ENCODE measurements around the gene CROT. TPM values are rescaled to one million over a fixed set of nuclear protein-coding genes. Genes with fewer than 3 reads are reported as not detected.

Gene CROT, protein sequence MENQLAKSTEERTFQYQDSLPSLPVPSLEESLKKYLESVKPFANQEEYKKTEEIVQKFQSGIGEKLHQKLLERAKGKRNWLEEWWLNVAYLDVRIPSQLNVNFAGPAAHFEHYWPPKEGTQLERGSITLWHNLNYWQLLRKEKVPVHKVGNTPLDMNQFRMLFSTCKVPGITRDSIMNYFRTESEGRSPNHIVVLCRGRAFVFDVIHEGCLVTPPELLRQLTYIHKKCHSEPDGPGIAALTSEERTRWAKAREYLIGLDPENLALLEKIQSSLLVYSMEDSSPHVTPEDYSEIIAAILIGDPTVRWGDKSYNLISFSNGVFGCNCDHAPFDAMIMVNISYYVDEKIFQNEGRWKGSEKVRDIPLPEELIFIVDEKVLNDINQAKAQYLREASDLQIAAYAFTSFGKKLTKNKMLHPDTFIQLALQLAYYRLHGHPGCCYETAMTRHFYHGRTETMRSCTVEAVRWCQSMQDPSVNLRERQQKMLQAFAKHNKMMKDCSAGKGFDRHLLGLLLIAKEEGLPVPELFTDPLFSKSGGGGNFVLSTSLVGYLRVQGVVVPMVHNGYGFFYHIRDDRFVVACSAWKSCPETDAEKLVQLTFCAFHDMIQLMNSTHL
- 2.6 and 4.4 TPM in 2 replicates for total RNA-seq (2014; rRNA removed; shearing (Covaris generic))

DNA sequence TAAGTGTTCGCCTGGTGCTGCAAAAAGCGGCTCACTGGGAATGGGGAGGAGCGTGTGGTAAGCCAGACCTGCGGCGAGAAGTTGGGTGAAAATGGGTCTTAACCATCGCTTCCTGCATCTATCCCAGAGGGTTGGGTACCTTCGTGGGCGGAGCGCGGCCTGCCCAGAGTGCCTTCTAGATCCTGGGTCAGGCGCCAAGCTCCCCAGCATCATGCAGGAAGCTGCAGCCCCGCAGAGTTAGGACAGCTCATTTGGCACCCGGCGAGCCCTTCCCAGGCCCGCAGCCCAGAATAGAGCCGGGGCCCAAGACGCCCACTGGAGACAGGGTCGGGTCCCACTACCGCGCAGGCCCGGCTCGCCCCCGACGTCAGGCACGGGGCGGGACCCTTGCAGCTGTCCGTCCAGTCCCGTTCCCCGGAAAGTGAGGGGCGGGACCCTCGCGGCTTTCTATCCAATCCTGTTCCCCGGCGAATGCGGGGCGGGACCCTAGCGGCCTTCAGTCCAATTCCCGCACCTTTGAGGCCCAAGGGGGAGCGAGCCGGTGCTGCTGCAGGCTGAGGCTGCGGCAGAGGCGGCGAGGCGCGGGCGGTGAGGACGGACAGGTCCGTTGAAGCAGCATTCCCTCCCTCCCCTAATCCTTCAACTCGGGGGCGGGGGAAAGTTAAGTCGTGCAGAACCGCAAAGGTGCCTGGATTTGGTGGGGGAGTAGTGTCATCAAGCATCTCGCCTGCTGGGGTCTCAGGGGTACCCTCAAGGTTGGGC lies at the start of gene CROT:
Gene CROT (plus strand): TSS at position 499 of the 762 bp plus-strand sequence. CDS start 3,405 bp downstream, outside the sequence.
- DNase-seq (ENCODE audit: low spot score) = peak; percentile 96

DNA sequence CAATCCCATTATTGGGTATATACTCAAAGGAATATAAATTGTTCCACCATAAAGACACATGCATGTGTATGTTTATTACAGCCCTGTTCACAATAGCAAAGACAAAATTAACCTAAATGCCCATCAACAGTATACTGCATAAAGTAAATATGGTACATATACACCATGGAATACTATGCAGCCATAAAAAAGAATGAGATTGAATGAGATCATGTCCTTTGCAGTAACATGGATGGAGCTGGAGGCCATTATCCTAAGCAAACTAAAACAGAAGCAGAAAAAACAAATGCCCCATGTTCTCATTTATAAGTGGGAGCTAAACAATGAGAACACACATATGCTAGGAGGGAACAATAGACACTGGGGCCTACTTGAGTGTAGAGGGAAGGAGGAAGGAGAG lies 44.7 kb upstream of the CROT start:
- DNase-seq (ENCODE audit: low spot score) = no peak

DNA sequence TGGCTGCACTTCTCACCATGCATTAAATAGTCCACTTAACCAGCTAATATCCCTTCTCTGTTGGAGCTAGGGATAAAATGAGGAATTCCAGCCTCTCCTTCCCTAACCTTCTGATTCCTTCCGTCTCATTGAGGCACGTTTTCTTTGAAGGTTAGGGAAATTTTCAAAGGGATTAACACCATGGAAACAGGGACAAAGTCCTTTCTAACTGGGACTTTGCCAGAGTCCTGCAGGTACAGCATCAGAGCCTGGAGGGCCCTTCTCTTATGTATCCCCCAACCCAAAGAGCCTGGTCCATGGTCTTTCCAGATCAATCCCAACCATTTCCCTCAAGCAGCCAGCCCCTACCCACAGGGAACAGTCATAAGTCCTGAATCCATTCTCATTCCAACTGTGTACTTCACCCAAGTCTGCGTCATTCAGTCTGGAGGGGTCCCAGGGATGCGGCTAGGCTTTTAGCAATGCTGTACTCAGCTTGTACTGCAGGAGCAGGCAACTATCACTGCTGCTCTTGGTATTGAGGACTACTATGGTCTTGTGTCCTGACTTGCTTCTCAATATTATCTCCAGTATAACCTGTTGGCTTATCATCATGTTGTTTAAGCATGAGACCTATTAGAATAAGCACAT lies 34.6 kb upstream of the CROT start:
- DNase-seq (ENCODE audit: low spot score) = no peak

DNA sequence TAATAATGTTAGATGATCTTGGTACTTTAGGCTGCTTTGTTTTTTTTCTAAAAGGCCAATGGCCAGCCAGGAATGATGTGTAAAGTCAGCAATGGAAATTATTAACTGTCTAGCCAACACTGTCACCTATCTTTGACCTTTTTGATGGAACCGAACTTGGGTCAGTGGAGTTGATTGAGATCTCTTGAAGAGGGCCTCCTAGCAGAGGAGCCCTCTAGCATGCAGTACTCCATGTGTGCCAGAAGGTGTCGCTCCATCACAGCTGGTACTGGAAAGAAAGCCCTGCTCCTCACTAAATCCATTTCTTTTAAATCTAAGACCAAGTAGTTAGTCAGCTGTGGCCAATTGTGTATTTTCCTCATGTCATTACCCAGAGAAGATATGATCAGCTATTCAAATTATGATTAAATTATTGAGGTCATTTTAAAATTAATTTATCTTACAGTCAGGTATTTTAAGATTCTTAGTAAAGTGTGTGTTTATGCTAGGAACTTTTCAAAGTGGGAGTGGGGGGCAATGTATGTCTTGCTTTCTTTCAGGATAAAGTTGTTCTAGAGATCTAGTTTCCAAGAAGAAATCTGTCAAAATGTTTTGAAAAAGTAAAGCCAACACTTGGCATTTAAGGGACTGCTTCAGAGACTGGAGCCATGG lies 33.1 kb upstream of the CROT start:
- peak; percentile 83 for DNase-seq (ENCODE audit: low spot score)

DNA sequence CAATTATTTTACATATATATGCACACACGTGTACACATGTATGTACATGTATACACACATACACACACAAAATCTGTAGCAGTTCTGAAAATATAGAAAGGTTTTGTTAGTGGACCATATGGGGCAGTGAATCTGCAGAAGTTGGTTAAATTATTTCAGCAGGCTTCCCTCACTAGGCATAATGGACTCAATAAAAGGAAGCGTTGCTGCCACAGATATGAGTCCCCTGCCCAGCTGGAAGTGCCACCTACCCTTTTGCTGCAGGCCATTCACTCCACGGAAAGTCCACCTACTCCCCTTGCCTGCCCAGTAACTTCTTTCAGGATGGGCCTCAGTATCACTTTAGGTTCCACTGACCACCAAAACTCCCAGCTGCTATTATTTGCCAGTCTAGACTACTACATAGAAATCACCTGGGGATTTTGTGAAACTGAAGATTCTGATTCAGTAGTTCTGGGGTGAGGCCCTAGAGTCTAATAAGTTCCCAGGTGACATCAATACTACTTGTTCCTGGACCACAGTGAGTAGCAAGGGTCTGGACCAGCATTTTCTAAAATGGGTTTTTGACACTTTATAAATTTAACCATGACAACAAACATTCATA lies 29.3 kb upstream of the CROT start:
- DNase-seq (ENCODE audit: low spot score) = no peak

DNA sequence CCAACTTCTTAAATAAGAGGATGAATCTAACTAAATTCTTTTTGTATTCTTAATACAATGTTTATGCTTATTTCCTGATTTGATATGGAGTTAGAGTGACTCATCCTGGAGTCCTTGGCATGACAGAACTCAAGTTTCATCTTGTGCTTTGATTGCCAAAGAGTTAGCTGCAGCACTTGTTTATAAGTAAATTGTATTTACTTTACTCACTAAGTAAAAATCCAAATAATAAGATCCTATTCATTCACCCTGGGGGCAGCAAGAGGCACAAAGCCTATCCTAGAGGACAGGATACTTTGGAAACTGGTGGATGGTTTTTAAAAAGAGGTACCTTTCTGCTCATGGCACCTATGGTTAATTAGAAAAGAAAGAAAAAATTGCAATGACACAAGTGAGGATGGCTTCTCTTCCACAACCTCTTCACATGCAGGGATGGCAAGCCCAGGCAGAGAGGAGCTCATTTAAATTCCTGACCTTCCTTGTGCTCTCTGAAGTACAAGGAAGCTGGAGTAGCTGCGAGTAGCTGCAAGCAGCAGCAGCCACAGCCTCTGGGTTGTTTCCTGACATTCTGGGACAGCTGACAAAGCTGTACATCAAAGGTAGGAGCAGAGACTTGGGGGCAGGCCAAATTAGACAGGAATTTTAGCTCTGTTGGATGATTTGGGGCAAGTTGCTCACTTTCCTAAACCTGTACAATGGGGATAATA lies 28.5 kb upstream of the CROT start:
- DNase-seq (ENCODE audit: low spot score) = peak; percentile 24

DNA sequence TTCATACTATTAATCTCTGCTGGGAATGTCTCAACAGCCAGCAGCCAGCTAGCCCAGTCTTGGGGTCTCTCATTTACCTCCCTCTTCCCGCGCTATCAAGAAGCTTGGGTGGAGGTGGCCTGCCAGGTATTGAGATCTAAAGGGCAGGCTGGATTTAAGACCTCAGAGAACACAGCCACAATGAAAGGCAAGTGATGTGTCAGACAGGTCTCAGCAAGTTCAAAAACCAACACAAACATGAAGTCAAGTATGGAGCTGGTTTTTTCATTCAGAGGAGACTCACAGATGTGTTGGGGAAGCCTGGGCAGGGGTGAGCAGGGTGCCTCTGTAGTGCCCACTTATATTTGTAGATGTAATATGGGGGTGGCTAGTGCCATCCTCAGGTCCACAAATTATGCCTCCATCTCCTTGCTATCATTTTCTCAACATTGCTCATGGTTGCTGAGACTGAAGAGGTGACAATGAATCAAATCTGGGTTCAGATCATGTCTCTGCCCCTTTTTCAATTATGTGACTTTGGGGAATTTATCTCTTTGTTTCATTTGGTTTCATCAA lies 27.7 kb upstream of the CROT start:
- no peak for DNase-seq (ENCODE audit: low spot score)

DNA sequence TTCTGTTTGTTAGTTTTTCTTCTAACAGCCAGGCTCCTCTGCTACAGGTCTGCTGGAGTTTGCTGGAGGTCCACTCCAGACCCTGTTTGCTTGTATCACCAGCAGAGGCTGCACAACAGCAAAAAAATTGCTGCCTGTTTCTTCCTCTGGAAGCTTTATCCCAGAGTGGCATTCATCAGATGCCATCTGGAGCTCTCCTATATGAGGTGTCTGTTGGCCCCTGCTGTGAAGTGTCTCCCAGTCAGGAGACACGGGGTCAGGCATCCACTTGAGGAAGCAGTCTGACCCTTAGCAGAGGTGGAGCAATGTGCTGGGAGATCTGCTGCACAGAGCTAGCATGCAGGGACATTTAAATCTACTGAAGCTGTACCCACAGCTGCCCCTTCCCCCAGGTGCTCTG lies 26.7 kb upstream of the CROT start:
- DNase-seq (ENCODE audit: low spot score) = no peak

DNA sequence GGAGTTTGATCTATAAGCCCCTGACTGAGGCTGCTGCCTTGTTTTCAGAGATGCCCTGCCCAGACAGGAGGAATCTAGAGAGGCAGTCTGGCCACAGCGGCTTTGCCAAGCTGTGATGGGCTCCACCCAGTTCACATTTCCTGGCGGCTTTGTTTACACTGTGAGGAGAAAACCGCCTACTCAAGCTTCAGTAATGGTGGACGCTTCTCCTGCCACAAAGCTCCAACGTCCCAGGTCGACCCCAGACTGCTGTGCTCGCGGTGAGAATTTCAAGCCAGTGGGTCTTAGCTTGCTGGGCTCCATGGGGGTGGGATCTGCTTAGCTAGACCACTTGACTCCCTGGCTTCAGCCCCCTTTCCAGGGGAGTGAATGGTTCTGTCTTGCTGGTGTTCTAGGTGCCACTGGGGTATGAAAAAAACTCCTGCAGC lies 26.3 kb upstream of the CROT start:
- DNase-seq (ENCODE audit: low spot score) = peak; percentile 90

DNA sequence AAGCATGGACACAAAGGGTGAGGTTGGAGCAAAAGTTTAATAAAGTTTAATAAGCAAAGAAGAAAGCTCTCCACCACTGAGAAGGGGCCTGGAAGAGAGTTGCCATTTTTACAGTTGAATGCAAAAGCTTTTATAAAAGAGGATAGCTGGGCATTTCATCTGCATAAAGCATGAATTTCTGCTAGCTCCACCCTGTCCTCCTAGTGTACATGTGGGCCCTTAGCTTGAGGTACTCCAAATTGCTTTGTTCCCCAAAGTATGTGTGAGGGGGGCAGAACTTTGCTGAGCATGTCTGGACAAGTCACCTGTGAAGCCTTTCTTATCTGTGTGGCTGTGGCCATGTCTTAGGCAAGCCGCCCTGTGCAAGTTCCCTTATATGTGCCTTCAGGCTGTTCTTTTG lies 22.6 kb upstream of the CROT start:
- DNase-seq (ENCODE audit: low spot score) = no peak

DNA sequence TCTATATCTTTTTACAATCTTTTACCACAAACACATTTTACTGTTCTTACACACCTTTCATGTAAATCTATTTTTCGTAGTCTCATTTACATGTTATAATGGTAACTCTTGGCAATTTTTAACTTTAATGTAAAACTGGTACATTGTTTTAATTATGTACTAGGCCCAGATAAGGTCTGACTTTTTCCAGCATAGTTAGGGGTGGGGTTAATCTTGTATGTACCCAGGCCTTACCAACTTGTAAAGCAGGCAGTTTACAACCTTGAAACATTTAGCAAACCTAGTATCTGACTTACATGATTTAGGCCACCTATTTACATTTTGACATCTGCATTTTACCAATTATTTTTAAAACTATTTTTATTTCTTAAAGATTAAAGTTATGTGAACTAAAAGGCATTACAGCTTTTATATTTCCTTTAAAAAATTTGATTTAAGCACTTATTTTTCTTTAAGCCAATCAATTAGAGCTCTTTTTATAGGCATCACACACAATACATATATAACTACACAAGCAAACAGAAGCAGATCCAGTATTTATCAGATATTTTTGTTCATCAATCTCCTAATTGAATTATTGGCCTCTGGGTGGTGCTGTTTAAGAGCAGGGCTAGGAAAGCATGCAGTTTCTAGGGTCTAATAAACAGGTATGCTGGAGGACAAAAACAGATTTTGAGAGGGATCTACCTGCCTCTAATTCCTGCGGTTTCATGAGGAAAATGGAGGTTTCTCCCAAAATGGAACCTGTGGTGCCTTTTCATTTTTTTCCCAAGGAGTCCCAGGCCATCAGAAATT lies 19.7 kb upstream of the CROT start:
- no peak for DNase-seq (ENCODE audit: low spot score)

DNA sequence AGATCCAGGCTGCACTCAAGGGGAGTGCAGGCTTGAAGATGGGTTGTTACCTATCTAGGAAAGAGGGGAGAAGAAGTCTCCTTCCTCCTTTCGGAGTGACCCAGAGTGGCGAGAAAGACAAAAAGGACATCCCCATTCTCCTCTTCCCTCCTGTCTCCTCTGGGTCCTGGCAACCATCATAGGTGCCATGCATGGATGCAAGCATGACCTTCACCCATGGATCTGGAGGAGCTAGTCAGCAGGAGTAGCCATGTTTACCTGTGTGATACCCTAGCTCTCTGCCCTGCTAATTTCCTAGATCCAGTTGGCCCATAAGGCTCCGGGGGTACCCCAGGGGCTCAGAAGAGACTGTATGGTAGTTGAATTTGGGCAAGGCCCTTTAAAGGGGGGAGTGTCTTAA lies 17.2 kb upstream of the CROT start:
- DNase-seq (ENCODE audit: low spot score) = no peak

DNA sequence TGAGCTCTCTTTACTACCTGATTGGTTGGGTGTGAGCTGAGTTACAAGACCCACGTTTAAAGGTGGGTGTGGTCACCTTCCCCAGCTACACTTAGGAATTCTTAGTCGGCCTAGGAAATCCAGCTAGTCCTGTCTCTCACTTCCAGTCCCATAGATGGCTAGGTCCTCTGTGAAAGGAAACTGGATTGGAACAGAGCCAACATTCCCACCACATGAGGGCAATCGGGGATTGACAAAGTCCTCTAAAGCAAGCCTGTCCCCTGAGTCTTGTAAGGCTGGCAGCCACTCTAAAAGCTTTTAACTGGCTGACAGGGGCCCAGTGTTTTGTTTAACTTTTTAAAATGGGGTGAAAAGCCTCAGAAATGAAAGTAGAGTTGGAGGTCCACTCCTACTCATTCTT lies 15.1 kb upstream of the CROT start:
- no peak for DNase-seq (ENCODE audit: low spot score)

DNA sequence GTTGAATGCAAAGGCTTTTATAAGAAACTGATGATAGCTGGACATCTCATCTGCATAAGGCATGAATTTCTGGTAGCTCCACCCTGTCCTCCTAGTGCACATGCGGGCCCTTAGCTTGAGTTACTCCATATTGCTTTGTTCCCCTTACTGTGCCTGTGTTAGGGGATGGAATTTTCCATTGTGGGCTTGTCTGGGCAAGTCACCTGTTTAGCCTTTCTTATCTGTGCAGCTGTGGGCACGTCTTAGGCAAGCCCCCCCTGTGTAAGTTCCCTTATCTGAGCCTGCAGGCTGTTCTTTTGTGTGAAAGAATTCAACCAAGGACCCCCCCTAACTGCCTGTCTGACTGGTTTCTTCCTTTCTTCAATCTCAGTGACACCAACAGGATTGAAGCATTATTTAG lies 14.5 kb upstream of the CROT start:
- no peak for DNase-seq (ENCODE audit: low spot score)

DNA sequence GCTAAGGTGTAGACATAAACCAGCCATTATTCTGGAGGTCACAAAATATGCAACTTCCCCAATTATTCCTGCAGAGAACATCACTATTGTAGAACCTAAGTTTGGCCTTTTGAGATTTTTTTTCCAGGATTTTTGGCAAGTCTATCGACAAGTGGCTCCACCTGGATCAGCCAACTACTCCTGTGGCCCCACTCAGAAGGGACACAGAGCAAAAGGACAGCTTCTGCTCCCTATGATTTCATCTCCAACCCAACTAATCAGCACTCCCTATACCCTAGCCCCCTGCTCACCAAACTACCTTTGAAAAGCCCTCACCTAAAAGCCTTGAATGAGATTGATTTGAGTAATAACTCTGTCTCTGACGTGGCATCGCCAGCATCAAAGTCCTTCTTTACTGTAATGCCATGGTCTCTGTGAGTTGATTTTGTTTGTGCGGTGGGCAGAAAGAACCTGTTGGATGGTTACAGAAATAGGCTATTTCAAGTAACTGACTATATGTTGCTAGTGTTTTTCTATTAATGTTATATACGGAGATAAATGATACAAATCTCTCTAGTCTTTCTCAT lies 13.7 kb upstream of the CROT start:
- no peak for DNase-seq (ENCODE audit: low spot score)

DNA sequence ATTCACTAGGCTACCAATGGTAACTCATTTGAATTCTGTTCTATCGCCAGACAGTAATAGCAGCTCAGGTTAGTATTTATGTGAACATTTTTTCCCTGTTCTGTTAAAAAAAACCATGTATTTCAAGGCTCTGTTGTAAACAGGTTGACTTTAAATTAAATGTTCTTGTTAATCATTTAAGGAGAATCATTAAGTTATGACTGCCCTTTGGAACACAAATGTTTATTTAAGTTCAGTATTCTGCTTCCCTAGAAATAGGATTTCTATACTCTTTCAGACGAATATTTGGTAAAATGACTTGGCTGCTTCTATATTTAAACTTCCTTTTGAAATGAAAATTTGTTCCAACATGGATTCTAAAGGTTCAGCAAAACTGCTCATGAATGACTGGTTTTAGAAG lies 13.1 kb upstream of the CROT start:
- DNase-seq (ENCODE audit: low spot score) = no peak

DNA sequence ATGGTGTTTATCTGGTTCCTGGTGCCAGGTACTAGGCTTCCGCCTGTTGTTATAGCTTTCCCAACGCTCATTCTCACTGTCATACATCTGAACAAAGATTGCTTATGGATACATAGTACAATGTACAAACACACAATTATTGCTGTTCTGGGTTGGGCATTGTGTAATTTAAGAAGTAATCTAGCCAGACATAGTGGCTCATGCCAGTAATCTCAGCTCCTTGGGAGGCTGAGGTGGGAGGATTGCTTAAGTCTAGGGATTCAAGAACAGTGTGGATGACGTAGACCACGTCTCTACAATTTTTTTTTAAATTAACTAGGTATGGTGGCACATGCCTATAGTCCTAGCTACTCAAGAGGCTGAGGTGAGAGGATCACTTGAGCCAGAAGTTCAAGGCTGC lies 9.3 kb upstream of the CROT start:
- no peak for DNase-seq (ENCODE audit: low spot score)

DNA sequence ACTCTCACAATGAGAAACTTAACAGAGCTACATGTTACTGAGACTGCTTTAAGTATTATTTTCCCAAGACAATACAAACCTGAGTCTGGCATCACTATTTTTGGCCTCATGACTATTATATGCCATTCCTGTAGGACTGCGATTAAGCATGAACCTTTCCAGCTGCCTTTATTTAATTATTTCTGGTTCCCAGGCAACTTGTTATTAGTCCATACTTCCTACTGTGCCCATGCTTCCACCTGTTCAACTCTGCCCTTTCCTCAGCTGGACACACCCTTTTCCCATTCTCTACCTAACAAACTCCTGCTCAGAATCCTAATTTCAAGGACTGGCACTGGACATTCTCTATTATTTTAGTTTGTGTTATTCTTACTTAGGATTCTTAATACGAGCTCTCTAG lies 8.1 kb upstream of the CROT start:
- no peak for DNase-seq (ENCODE audit: low spot score)

DNA sequence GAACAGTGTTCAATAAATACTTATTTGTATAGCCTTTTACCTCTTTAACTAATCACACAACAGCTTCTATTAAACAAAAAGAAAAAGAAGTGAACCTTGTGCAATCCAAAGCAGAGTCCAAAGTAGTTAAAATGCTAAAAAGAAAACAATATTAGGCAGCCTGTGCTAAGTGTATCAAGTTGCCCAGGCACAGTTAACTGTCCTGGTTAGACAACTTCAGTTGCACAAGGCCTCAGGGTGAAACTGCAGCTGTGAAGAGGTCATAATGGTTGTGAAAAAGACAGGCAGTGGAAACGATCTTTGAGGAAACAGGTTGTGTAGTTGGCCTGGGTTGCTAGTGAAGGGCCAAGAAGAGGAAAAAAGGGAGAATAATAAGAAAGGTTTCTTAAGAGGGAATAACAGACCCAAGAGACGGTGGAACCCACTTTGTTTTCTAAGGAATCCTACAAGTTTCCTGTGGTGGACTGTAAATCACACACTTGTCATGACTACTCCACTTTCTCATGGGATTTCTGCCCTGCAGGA lies 6.0 kb upstream of the CROT start:
- no peak for DNase-seq (ENCODE audit: low spot score)

All from HT-29 (cell line).